Gastrocnemius medialis (tissue), 4 donors: ENCODE measurements around the gene FNIP1. TPM values are rescaled to one million over a fixed set of nuclear protein-coding genes. Genes with fewer than 3 reads are reported as not detected.

Source experiments
- ATAC-seq, 2 donors: fragments of 150-250 bp; one replicate each; pipeline ENCODE4 v1.9.1; 2016
- DNase-seq, 2 donors: peaks; one replicate each; pipeline ENCODE4 v3.0.0-alpha.2; 2019
- H3K27ac ChIP-seq, 4 donors: fragments of 200-600 bp; sonication (generic); 1 replicate in 1 of 4; 2 replicates in 3 of 4; pipeline ENCODE4 v1.5.1; 2016 to 2018; ENCODE audit warnings: mild to moderate bottlenecking in 2 of 4, moderate library complexity in 1 of 4
- H3K27me3 ChIP-seq, 3 donors: fragments of 200-600 bp; sonication (generic) in 2 of 3; 1 replicate in 1 of 3; 2 replicates in 2 of 3; pipeline versions ENCODE4 v1.5.1 to v1.6.0; 2016 to 2019; ENCODE audit warnings: mild to moderate bottlenecking in 1 of 3, moderate library complexity in 1 of 3
- H3K36me3 ChIP-seq, 2 donors: fragments of 200-600 bp; sonication (generic) in 1 of 2; one replicate each; pipeline ENCODE4 v1.5.1; 2017 to 2018
- H3K4me1 ChIP-seq, 2 donors: fragments of 200-600 bp; sonication (generic) in 1 of 2; one replicate each; pipeline ENCODE4 v1.5.1; 2016 to 2017; ENCODE audit warnings: mild to moderate bottlenecking in 2 of 2
- H3K4me3 ChIP-seq, 4 donors: fragments of 200-600 bp; sonication (generic) in 3 of 4; 1 replicate in 1 of 4; 2 replicates in 3 of 4; pipeline ENCODE4 v1.5.1; 2016 to 2019; ENCODE audit warnings: mild to moderate bottlenecking in 2 of 4
- H3K9me3 ChIP-seq, 3 donors: fragments of 200-600 bp; sonication (generic) in 2 of 3; 1 replicate in 1 of 3; 2 replicates in 2 of 3; pipeline ENCODE4 v1.5.1; 2016 to 2019
- CTCF ChIP-seq, 5 experiments: fragments of 450-650 bp in 3 of 5; fragments of 200-600 bp in 2 of 5; sonication (generic) in 2 of 5; IDR thresholded peaks in 4 of 5; conservative IDR thresholded peaks in 1 of 5; 1 replicate in 4 of 5; 2 replicates in 1 of 5; pipeline ENCODE4 v1.5.1; 2016 to 2019; ENCODE audit warnings: antibody characterized with exemption in 5 of 5, mild to moderate bottlenecking in 3 of 5, moderate library complexity in 3 of 5
- POLR2A ChIP-seq, 2 donors: fragments of 450-650 bp; IDR thresholded peaks; one replicate each; pipeline ENCODE4 v1.6.1; 2017; ENCODE audit warnings: antibody characterized with exemption in 2 of 2, mild to moderate bottlenecking in 2 of 2, moderate library complexity in 2 of 2
- in situ Hi-C, 4 donors: fragments of 200-750 bp; cut with MboI; loops; one replicate each; pipeline versions ENCODE4 v1.15.0 to v1.8.0; 2017; ENCODE audit warnings: low sequenced_read_pairs in 4 of 4
- intact Hi-C: fragments of 100-400 bp; cut with DNase I; formaldehyde crosslinking; loops from one replicate; pipeline ENCODE4 v1.15.1; 2023; ENCODE audit warnings: low total_unique reads
- total RNA-seq, 4 donors: library from RNA; depleted of rRNA; stranded (reverse); fragments of >200 nt; gene quantifications; one replicate each; pipeline versions ENCODE4 v1.1.0 to v1.2.3, GENCODE V29; 2016

FNIP1 gene
- total RNA-seq, 4 donors from 2014 or later: 53.9 to 84.7 (median 66.9) TPM

GRCh38 chr5:131749723-131750470 lies 46.9 kb downstream of the FNIP1 start:
- Histone ChIP-seq H3K27me3 (no peaks in the 10 kb centered on the region), H3K36me3 (no peaks in the 10 kb centered on the region), H3K4me3 (no peak overlapping the region), H3K9me3 (no peaks in the 10 kb centered on the region), H3K27ac (no peak overlapping the region), H3K4me1 (peaks cover 12 to 13% of the 10 kb centered on the region in 2 donors)
- ATAC-seq (peak in 1 of 2 donors; percentile 13), DNase-seq (no peak)
- intact Hi-C loops: no loop called here
- TF ChIP-seq POLR2A (IDR thresholded peaks at IDR 0.05): no peak
- no peak for TF ChIP-seq CTCF (IDR thresholded peaks at IDR 0.05 in 4 of 5, conservative IDR thresholded peaks at IDR 0.05 in 1 of 5)
- in situ Hi-C loops: loop anchor here in 1 of 4 donors (25.0 kb wide), 1 partner anchor 588 kb away; the partner anchor contains the start of genes HINT1 and LYRM7

- Histone ChIP-seq H3K9me3 (no peaks in the 10 kb centered on the region), H3K27me3 (no peaks in the 10 kb centered on the region), H3K27ac (no peak overlapping the region), H3K4me1 (peaks cover 5 to 7% of the 10 kb centered on the region in 2 donors), H3K4me3 (no peak overlapping the region), H3K36me3 (no peaks in the 10 kb centered on the region)
- intact Hi-C loops: no loop called here
- TF ChIP-seq CTCF (IDR thresholded peaks at IDR 0.05 in 4 of 5, conservative IDR thresholded peaks at IDR 0.05 in 1 of 5): no peak
- no peak for TF ChIP-seq POLR2A (IDR thresholded peaks at IDR 0.05)
- DNase-seq: no peak
- ATAC-seq: peak in 1 of 2 donors; percentile 34
- in situ Hi-C loops: no loop called here
Observed at GRCh38 chr5:131749138-131749537, 47.7 kb downstream of the FNIP1 start.

GRCh38 chr5:131747180-131748105 lies 49.4 kb downstream of the FNIP1 start:
- no peak for ATAC-seq
- H3K27ac ChIP-seq: peak overlapping the region in 2 of 4 donors; percentile 8 to 10
- in situ Hi-C loops: no loop called here

GRCh38 chr5:131746423-131746822 lies 50.4 kb downstream of the FNIP1 start:
- in situ Hi-C loops: no loop called here
- Histone ChIP-seq H3K4me1 (peaks cover 0 to 3% of the 10 kb centered on the region in 2 donors), H3K27me3 (no peaks in the 10 kb centered on the region), H3K4me3 (no peak overlapping the region), H3K9me3 (no peaks in the 10 kb centered on the region), H3K27ac (no peak overlapping the region), H3K36me3 (peaks cover 0 to 12% of the 10 kb centered on the region in 2 donors)
- ATAC-seq: no peak
- intact Hi-C loops: no loop called here
- TF ChIP-seq CTCF (IDR thresholded peaks at IDR 0.05 in 4 of 5, conservative IDR thresholded peaks at IDR 0.05 in 1 of 5) (no peak), POLR2A (IDR thresholded peaks at IDR 0.05) (no peak)
- DNase-seq: no peak

More at GRCh38 chr5:131747180-131748105, 49.4 kb downstream of the FNIP1 start:
- no peak for DNase-seq
- intact Hi-C loops: no loop called here
- TF ChIP-seq CTCF (IDR thresholded peaks at IDR 0.05 in 4 of 5, conservative IDR thresholded peaks at IDR 0.05 in 1 of 5): no peak
- no peak for TF ChIP-seq POLR2A (IDR thresholded peaks at IDR 0.05)
- Histone ChIP-seq H3K36me3 (peaks cover 0 to 4% of the 10 kb centered on the region in 2 donors), H3K27me3 (no peaks in the 10 kb centered on the region), H3K4me1 (peaks cover 0 to 3% of the 10 kb centered on the region in 2 donors), H3K4me3 (no peak overlapping the region), H3K9me3 (no peaks in the 10 kb centered on the region)
